GM12801 (cell line): ENCODE results near the gene MGAT4B.

Experiments
- TF ChIP-seq, protein P1 (sequence below): IDR thresholded peaks from one replicate; pipeline ENCODE4 v1.5.1; 2011; ENCODE audit warnings: control low read depth; ENCODE audit not compliant: insufficient read length; ENCODE audit errors: extremely low read depth

MGAT4B gene

DNA sequence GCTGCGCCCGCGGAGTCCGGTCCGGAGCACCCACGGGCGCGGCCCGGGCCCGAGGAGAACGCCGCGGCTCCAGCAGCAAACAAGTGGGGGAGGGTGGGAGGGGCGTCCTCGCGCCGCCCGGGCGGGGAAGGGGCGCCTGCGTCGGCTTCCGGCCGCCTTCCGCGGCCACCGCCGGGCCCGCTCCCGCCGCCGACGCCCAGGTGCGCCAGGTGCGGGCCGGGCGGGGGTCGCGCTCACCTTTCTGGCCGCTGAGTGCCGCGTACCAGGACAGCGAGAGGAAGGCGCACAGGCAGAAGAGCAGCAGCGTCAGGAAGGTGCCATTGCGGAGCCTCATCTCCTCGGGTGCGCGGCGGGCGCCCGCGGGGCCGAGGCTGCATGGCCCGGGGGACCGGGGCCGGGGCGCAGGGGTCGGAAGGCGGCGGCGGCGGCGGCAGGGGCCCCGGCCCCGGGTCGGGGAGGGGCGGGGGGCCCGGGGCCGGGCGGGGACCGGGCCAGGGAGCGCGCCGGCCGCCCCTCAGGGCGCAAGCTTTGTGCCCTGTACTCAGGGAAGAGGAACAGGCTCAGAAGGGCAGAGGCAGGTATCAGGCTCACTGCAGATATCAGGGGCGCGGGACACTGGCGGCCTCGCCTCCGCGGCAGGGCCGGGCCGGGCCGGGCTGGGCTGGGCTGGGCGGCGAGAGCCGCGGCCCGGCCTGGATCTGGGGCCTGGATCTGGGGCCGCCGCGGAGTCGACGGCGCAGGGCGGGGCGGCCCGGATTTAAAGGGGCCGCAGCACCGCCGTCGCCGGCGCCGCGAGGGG is at the start of gene MGAT4B:
Gene MGAT4B, minus strand, starts transcription at position 617 of the 799 bp plus-strand sequence. Its CDS starts 283 bp downstream, at position 334.
- TF ChIP-seq, protein P1, sequence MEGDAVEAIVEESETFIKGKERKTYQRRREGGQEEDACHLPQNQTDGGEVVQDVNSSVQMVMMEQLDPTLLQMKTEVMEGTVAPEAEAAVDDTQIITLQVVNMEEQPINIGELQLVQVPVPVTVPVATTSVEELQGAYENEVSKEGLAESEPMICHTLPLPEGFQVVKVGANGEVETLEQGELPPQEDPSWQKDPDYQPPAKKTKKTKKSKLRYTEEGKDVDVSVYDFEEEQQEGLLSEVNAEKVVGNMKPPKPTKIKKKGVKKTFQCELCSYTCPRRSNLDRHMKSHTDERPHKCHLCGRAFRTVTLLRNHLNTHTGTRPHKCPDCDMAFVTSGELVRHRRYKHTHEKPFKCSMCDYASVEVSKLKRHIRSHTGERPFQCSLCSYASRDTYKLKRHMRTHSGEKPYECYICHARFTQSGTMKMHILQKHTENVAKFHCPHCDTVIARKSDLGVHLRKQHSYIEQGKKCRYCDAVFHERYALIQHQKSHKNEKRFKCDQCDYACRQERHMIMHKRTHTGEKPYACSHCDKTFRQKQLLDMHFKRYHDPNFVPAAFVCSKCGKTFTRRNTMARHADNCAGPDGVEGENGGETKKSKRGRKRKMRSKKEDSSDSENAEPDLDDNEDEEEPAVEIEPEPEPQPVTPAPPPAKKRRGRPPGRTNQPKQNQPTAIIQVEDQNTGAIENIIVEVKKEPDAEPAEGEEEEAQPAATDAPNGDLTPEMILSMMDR: no peak

DNA sequence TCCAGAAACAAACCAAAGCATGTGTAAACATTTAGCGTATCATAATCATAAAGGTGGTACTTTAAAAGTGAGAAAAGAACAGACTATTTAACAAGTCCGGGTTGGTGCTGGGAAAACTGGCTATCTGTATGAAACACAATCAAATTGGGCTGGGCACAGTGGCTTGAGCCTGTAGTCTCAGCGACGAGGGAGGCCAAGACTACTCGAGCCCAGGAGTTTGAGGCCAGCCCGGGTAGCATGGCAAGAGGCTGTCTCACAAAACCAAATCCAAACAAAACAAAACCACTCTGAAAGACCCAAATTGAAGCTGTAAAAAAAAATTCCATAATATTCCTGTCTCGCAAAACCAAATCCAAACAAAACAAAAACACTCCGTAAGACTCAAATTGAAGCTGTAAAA is 47.7 kb upstream of the MGAT4B start:
- TF ChIP-seq, protein P1: no peak

DNA sequence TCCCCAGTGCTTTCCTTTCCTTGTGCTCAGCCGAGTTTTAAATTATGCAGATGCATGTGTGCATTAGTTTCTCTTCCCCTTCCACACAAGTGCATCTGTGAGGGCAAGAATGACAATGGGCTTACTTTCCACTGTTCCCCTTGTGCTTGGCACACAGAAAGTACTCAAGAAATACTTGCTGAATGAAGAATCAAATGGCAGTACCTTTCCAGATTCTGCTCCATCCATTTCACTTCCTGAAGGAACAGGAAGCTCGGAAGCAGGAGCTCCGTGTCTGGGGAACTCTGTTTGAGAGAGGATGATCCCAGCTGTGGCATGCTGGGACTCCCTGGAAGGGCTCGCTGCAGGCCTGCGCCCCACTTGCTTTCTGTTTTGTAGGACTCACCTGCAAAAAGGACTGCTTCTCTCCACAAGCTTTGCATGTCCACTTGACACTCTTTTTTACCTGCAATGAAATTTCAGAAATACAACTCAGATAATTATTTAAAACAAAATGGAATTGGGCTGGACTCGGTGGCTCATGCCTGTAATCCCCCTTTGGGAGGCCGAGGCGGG is 46.4 kb upstream of the MGAT4B start:
- TF ChIP-seq, protein P1: no peak

DNA sequence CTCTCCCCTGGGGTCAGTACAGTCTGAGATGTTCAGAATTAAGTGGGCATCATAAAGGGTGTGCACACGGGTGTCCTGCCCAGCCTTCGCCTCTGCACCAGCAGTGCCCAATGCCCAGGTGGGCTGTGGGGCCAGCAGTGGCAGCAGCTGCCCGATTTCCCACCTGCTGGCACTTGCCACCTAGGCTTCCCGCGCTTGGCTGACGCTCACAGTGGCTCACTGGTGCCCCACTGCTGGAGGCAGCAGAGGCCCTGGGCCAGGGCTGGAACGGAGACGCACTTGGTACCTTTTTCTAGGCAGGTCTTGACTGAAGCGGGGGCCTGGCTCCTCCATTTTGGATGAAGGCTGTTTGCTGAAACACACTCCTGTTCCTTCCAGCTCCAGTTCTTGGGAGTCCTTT is 35.0 kb upstream of the MGAT4B start:
- TF ChIP-seq, protein P1: no peak

DNA sequence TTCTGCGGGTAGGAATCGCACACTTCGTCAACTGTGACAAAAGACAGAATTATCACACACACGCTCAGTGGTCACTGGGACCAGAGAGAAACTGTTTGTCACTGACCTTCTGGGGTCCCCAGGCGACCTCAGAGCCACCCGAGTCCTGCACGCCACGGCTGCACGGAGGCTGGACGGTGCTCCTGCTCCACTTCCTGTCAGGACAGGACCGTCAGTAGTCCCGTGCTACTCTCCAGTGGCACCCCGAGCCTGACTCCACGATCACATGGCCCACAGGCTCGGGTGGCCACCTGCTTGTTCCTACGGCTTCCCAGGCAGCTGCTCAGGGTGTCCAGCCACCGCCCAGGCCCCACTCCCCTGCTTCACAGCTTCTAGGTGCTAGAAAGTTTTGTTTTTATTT is 34.1 kb upstream of the MGAT4B start:
- TF ChIP-seq, protein P1: no peak

DNA sequence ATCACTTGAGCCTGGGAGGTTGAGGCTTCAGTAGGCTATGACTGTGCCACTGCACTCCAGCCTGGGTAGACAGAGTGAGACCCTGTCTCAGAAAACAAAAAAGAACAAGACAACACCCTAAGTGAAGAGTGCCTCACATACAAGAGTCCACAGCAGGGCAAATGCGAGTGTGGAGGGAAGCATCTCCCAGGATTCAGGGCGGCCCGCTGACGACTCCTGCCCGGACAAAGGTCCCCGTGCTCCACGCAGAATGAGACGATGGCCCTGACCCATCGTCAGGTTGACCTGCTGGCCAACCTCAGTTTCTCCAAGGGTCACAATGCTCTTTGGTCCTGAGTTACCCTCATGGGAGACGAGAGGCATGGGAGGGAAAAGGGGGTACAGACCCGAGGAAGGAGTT is 33.7 kb upstream of the MGAT4B start:
- TF ChIP-seq, protein P1: no peak

DNA sequence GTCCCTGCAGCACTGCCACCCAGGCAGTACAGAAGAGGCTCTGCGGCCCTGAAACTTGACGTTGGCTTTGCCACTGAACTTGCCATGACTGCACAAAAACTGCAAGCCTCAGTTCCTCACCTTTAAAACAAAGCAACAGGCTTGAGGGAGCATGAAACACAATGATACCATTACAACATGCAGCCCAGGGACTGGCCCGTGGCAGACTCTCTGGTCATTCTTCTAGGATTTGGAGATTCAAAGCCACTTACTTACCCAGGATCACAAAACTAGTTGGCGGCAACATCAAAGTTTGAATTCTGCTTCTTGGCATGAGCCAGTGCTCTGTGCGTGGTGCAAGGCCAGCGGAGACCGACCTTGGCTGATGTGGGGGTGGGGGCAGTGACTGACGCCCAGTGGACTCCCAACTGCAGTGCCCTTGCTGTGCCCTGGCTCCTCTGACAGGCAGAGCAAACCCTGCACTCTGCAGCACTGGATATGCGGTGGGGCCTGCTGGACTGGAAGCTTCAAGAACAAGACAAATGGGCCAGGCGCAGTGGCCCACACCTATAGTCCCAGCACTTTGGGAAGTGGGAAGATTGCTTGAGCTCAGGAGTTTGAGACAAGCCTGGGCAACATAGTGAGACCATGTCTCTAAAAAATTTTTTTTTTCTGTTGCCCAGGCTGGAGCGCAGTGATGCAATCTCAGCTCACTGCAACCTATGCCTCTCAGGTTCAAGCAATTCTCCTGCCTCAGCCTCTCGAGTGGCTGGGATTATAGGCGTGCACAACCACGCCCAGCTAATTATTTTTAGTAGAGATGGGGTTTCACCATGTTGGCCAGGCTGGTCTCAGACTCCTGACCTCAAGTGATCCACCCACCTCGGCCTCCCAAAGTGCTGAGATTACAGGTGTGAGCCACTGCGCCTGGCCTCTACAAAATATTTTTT is 32.9 kb upstream of the MGAT4B start:
- TF ChIP-seq, protein P1: no peak
